HK-2 (cell line): ENCODE data around the gene DCANP1.

Experiments used
- DNase-seq: peaks from one replicate; pipeline ENCODE4 v3.0.0-alpha.2; 2018; ENCODE audit not compliant: unreplicated experiment

DCANP1 gene

GRCh38 chr5:135480511-135480910 lies 33.4 kb upstream of the DCANP1 start:
- no peak for DNase-seq

DNA sequence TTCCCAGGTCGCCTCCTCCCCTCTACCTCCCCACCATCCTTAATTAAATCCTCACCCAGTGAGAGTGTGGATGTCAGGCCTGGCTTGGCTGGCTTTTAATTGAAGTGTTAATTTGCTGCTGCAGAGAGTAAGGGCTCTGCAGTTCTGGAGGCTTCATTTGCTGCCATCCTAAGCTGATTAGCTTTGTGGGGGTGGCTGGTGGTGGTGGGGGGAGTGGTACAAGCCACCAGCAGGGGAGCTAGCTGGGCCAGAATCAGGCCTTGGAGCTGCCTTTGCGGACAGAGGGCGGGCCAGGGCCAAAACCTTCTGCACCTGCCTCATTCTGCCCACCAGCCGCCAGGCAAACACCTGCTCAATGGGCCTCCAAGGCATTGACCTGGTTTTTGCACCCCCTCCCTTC lies 31.8 kb upstream of the DCANP1 start:
- no peak for DNase-seq

DNA sequence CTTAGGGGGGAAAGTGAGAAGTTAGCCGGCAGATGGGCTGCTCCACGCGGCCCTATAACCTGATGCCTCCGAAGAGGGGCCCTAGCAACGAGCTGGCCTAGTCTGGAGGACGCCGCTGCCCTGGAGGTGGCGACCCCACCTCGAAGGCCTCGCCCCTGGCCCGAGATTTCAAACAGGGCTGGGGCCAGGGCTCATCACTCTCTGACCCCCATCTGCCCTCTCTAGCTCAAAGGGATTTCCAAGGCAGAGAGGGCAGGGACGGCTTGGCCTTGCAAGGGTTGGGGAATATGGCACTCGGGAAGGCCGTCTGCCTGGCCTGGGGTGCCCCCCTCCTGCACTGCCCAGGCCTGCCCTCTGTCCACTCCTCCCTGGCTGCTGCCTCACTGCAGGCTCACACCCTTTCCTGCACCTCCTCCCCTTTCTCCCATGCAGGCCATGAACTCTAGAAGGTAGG lies 30.5 kb upstream of the DCANP1 start:
- no peak for DNase-seq

GRCh38 chr5:135476615-135477581 lies 29.8 kb upstream of the DCANP1 start:
- DNase-seq = no peak

DNA sequence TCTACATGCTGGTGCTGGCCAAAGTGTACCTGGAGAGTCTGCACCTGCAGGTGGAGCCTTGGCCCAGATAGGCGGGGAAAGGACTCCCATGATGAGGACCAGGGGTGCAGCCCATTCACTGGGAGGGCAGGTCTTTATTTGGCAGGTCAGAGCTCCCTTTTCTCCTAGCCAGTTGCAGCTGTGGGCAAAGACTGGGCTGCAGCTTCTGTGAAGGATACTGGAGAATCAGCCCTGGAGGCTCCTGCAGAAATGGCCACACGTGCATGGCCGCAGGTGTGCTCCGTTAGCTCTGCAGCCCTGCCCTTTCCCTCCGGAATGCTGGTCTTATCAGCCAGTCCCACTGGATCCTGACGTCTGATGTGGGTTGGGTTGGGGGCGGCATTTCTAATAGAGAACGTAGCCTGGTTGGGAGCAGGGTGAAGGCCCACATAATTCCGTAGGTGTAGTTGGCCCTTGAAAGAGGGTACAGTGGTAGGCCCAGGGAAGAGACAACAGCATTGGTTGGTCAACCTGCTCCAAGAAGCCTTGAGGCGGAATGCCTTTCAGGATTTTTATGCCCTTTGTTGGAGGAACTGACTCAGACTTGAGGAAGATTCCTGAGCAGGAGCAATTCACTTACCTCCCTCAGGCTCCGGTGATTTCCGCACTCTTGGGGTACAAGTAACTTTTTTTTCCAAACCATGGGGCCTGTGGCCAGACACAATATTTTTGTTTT lies 27.0 kb upstream of the DCANP1 start:
- DNase-seq = no peak

GRCh38 chr5:135472141-135472540 lies 25.0 kb upstream of the DCANP1 start:
- no peak for DNase-seq

DNA sequence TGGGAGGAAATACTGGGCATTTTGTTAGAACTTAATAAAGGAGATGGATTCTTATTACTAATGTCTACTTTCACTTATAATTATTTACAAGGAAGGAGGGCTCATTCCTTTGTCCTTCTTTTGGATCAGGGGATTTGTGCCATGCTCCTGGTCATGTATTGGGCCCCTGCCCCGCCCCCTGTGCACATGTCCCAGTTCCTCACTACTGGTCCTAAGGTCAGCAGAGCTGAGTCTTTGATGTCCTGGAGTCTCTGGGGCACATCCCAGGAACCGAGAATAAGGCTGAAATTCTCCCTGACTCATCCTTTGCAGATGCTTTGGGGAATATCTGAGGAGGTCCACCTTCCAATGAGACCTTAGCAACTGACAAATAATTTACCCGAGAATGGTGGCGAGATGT lies 24.6 kb upstream of the DCANP1 start:
- no peak for DNase-seq

DNA sequence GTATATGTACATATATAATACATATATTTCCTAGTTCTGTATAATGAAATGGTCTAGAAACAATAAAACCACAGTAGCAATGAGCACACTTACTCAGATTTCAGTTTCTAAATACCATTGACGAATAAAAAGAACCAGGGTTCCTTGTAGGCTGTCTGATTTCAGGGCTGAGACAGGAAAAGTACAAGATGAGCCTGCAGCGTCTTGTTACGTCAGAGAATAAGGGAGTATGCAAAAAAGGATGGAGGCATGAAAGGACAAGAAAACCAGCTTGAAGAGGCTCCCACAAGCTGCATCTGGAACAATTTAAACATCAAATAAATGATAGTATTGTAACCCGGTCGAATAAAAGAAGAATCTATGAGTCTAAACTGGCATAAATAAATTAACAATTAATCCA lies 22.8 kb upstream of the DCANP1 start:
- no peak for DNase-seq

DNA sequence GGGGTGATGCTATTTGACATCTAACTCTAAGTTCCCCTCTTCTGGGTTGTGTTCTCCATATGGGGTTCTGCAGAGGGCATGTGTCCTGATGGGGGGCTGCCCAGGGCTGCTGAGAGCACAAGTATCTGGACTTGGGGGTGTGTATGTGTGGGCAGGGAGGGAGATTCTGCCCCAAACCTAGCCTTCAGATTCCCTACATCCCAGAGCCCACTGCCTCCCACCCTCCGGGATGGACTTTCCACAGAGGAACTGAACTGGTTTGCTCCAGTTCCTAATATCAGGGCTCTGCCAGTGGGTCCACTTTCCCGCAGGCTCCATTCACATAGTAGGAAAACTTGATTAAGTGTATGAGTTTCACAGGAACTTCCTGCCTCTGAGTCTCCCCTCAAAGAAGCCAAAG lies 21.4 kb upstream of the DCANP1 start:
- DNase-seq = no peak

- no peak for DNase-seq
Observed at GRCh38 chr5:135467871-135468485, 20.8 kb upstream of the DCANP1 start.

DNA sequence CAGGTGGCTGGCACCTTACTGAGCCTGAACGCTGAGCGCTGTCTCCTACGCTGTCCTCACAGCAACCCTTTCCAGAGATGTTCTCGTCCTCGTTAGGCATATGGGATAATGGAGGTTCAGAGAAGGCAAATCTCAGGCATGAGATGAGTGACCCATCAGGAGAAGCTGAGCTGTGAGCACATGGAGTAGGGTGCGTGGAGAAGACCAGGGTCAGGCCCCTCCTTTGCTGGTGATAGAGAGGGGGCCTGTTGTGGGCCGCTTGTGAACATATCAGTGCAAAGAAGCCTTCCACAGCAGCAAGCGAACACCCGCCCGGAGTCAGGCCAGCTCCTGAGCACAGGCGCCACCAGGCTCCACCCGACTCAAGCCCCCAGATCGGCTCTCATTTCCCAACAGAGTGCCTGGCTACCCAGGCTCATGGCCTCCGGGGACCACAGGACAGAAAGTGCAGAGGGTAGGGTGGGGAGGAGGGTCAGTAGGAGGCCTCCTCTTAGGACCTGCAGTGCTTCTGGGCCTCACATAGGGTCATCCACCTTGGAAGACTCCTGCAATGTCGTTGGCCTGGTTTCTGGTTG lies 20.0 kb upstream of the DCANP1 start:
- DNase-seq = no peak

DNA sequence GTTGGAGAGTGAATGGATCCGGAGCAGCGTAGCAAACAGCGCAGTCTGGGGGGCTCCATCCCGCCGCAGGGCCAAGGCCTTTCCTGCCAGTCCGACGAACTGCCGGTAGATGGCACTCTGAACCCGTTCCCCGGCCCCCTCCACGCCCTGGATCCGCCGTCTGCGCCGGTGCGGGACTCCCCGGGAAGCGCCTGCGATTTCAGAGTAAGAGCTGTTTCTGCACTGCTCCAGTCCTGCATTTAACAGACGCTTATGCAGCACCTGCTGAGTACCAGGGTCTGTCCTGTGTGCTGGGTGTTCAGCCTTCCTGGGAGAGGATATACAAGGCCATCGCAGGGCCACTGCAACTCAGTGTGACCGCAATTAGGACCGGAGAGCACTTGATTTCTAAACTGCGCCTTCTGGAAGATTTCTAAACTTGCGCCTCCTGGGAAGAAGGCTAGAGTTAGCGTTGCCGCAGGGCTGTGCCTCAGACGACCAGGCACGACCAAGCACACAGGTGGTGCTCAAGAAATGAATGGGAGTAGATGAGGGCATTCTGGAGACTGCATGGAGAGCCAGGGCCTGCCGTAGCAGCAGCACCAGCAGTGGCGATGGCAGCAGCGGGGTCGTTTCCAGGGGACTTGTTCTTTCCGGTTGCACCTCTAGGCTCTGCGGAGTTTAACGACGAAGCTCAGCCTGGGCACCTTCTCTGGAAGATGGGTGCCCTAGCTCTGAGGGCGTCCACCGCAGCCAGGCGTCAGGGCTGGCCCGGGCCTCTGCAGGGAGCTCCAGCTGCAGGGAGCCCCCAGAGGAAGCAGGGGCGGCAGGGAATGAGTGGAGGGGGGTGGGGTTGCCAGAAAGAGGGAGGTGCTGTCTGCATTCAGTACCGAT lies 19.3 kb upstream of the DCANP1 start:
- peak; percentile 62 for DNase-seq

DNA sequence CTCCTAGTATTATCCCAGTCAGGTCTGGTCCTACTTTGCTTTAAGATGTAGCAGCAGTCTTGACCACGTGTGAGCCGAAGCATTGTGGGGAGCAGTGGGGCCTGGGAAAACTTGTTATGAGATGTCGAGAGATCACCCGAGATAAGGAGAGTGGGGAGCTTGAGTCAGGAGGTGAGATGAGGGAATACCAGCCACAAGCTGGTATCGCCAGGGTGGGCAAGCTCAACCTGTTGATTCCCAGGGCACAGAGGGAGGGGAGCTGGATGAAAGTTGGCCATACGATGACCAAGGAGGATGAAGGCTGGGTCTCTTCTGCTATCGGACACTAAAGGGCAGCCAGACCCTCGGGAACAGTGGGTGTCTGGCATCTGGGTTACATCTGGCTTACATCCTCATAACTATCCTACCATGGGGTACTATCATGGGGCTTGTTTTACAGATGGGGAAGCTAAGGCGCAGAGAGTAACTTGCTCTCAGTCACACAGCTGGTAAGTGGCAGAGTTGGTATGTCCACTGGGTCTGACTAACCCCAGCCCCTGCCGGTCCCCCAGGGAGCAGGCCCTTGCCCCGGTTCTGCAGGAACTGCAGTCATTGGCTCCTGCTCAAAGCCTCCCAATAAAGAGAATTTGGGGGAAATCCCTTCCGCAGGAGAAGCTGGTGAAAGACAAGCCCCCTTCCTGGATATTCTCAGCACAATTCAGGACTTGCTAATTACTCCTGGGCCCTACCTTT lies 18.4 kb upstream of the DCANP1 start:
- no peak for DNase-seq

DNA sequence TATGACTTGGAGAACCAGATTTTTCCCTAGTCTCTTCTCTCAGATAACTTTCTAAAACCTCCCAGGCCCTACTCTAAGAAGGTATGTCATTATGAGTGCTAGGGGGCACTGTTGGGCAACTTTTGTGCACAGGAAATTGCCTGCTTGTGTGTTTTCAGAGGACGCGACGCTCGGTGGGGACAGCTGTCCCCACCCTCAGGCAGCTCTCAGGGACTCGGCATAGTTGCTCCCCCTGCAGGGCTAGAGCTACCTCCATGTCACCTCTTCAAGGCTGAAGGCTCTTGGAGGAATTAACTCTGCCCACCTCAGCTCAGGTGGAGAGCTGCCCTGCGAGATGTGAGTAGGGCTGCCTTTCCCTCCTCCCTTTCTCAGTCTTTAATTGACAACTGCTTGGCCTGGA lies 15.2 kb upstream of the DCANP1 start:
- peak; percentile 17 for DNase-seq

DNA sequence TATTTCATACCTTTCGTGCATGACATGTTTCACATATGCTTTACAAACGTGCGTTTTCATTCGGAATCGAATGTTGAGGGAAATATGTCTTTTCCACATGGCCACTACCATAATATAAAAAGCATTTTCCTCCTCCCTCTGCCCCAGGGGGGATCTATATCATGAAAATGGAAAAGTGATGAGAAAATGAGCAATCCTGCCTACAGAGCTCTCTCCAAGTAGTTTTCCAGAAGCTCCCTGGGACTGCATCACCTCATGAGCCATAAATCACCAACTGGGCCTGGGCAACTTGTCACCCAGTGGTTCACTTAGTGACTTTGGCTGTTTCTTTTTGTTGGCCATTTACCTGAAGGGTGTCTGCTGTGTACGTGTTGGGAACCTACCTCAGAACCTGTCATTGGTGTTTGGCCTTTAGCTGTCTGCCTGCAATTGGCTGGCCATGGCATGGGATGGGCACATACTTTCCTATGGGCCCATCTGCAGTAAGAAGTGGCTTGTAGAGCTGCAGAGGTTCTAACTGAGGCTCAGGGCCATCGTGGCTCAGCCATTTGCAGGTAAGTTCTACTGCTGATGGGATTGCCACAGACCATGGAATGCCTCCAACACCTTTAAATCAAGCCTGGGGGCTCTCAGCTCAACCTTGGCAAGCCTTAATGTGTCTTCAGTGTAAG lies 14.5 kb upstream of the DCANP1 start:
- DNase-seq = no peak

- no peak for DNase-seq
Observed at GRCh38 chr5:135460246-135461033, 13.3 kb upstream of the DCANP1 start.

DNA sequence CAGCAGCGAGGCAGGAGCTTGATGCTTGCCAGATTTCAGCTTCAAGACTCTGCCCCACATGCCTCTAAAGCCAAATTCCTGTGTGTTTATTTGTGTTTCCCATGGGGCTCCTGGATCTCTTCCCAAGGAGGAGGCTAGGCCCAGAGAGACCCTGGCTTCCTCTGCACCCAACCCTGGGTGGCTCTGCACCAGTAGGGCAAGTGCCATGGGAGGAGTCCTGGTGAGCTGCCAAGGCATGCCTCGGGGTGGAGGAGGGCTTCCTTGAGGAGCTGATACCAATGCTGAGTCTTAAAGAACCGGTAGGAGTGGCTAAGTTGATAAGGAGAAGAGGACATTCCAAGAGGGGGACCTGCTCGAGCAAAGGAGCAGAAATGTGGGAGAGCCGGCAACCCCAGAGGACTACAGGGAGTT lies 11.8 kb upstream of the DCANP1 start:
- no peak for DNase-seq

DNA sequence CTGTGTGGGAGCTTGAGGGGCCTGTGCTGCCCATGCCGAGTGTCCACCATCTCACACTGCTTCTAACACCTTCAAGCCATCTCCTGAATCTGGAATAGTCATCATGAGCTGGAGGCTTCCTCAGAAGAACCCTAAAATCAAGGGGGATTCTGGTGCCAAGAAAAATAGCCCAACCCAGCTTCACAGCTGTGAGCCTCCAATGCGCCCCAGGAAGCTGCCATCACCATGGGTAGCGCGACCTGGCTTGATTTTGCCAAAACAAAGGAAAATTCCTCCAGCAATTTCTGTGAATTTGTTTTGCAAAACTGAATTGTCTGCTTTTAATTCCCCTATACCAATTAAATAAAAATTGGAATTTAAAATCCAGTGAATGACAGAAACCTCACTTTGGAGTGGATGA lies 11.2 kb upstream of the DCANP1 start:
- no peak for DNase-seq

DNA sequence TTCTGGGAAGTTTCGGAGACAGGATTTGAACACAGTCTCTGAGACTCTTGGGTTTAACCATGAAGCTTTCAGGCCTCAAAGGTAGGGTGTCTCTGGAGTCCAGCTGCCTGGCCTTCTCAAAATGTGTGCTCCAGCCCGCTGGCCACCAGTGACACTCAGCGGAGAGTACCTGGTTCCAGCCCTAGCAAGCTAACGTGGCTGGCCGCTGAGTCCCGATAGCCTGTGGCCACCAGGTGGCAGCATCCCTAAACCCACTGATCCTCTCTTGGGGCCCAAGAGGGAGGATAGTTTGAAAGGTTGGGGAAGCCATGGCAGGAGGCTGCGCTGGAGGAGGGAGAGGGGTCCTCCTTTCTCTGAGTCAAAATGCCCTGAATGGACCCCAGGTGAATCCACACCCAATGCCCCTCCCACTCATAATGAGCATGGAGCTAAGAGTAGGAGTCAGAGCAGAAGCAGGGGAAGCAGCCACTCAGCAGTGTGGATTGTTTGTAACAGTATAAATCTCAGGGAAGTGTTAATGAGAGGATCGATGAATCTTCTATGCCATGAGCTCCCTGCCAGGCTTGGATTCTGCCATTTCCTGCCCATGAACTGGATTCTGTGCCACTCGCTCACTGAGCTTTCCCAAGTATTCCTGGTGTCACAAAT lies 10.4 kb upstream of the DCANP1 start:
- peak; percentile 35 for DNase-seq
